ENCODE data around the gene AFAP1. TPM values are rescaled to one million over a fixed set of nuclear protein-coding genes. Genes with fewer than 3 reads are reported as not detected.

AFAP1 gene
- total RNA-seq, 1 donor from 2014 or later, result 57.6 TPM

- Mint-ChIP-seq H3K36me3 (ENCODE audit: low read depth) (peaks cover 35% of the 10 kb centered on the region), H3K27ac (no peak overlapping the region), H3K4me1 (ENCODE audit: low read depth) (peaks cover 7% of the 10 kb centered on the region), H3K9me3 (no peaks in the 10 kb centered on the region), H3K4me3 (ENCODE audit: low read depth) (no peak overlapping the region), H3K27me3 (ENCODE audit: low read depth) (no peaks in the 10 kb centered on the region)
- intact Hi-C loops (cut with micrococcal nuclease), result no loop called here
- DNase-seq (ENCODE audit: low spot score), result no peak
These were observed 140.4 kb downstream of the AFAP1 start for GRCh38 chr4:7799306-7799705.

GRCh38 chr4:7798178-7798995 is 141.3 kb downstream of the AFAP1 start:
- Mint-ChIP-seq H3K27ac (no peak overlapping the region), H3K27me3 (ENCODE audit: low read depth) (no peaks in the 10 kb centered on the region)
- no peak for DNase-seq (ENCODE audit: low spot score)

GRCh38 chr4:7797330-7797729 is 142.3 kb downstream of the AFAP1 start:
- H3K27ac Mint-ChIP-seq, result no peak overlapping the region
- H3K4me3 Mint-ChIP-seq (ENCODE audit: low read depth), result no peak overlapping the region
- intact Hi-C loops (cut with micrococcal nuclease), result no loop called here
- H3K27me3 Mint-ChIP-seq (ENCODE audit: low read depth), result no peaks in the 10 kb centered on the region
- H3K36me3 Mint-ChIP-seq (ENCODE audit: low read depth), result peaks cover 39% of the 10 kb centered on the region
- no peak for DNase-seq (ENCODE audit: low spot score)
- no peaks in the 10 kb centered on the region for H3K9me3 Mint-ChIP-seq
- peaks cover 7% of the 10 kb centered on the region for H3K4me1 Mint-ChIP-seq (ENCODE audit: low read depth)

More at GRCh38 chr4:7798178-7798995, 141.3 kb downstream of the AFAP1 start:
- Mint-ChIP-seq H3K9me3 (no peaks in the 10 kb centered on the region), H3K36me3 (ENCODE audit: low read depth) (peaks cover 35% of the 10 kb centered on the region), H3K4me1 (ENCODE audit: low read depth) (peaks cover 7% of the 10 kb centered on the region), H3K4me3 (ENCODE audit: low read depth) (no peak overlapping the region)
- intact Hi-C loops (cut with micrococcal nuclease), result no loop called here

- Mint-ChIP-seq H3K9me3 (no peaks in the 10 kb centered on the region), H3K36me3 (ENCODE audit: low read depth) (peaks cover 39% of the 10 kb centered on the region), H3K27ac (no peak overlapping the region), H3K4me1 (ENCODE audit: low read depth) (peaks cover 4% of the 10 kb centered on the region), H3K4me3 (ENCODE audit: low read depth) (no peak overlapping the region), H3K27me3 (ENCODE audit: low read depth) (no peaks in the 10 kb centered on the region)
- intact Hi-C loops (cut with micrococcal nuclease), result no loop called here
- DNase-seq (ENCODE audit: low spot score), result no peak
These were observed 143.7 kb downstream of the AFAP1 start for GRCh38 chr4:7795983-7796382.

- Mint-ChIP-seq H3K4me1 (ENCODE audit: low read depth) (peaks cover 4% of the 10 kb centered on the region), H3K27ac (no peak overlapping the region), H3K4me3 (ENCODE audit: low read depth) (no peak overlapping the region), H3K27me3 (ENCODE audit: low read depth) (no peaks in the 10 kb centered on the region), H3K36me3 (ENCODE audit: low read depth) (peaks cover 19% of the 10 kb centered on the region), H3K9me3 (no peaks in the 10 kb centered on the region)
- intact Hi-C loops (cut with micrococcal nuclease), result no loop called here
- DNase-seq (ENCODE audit: low spot score), result no peak
These were observed 146.5 kb downstream of the AFAP1 start for GRCh38 chr4:7793186-7793585.

- Mint-ChIP-seq H3K27ac (no peak overlapping the region), H3K4me3 (ENCODE audit: low read depth) (no peak overlapping the region), H3K27me3 (ENCODE audit: low read depth) (no peaks in the 10 kb centered on the region), H3K36me3 (ENCODE audit: low read depth) (peaks cover 16% of the 10 kb centered on the region), H3K9me3 (no peaks in the 10 kb centered on the region), H3K4me1 (ENCODE audit: low read depth) (peaks cover 4% of the 10 kb centered on the region)
- DNase-seq (ENCODE audit: low spot score), result no peak
- intact Hi-C loops (cut with micrococcal nuclease), result no loop called here
These were observed 147.0 kb downstream of the AFAP1 start for GRCh38 chr4:7792616-7793015.

DNA sequence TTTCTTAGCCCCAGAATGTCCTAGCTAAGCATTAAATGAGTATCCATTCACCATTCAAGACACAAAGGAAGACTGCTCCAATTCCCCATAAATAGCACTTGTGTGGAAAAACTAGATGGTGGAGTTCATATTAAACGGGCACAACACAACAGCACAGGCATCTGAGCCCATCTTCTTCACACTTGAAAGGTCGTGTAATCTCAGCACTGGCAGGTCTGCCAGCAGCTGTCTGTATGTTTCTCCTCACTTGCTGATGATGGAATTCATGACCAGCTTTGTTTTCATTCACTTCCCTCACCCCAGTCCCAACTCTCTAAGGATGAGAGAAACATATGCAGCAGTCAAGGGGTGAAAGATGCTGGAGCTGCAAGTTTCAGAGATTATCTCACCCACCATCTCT is 148.7 kb downstream of the AFAP1 start:
- no peak for DNase-seq (ENCODE audit: low spot score)
- peaks cover 12% of the 10 kb centered on the region for H3K36me3 Mint-ChIP-seq (ENCODE audit: low read depth)
- no peak overlapping the region for H3K27ac Mint-ChIP-seq
- no peaks in the 10 kb centered on the region for H3K27me3 Mint-ChIP-seq (ENCODE audit: low read depth)
- H3K9me3 Mint-ChIP-seq, result no peaks in the 10 kb centered on the region
- intact Hi-C loops (cut with micrococcal nuclease), result no loop called here
- H3K4me3 Mint-ChIP-seq (ENCODE audit: low read depth), result no peak overlapping the region
- peaks cover 6% of the 10 kb centered on the region for H3K4me1 Mint-ChIP-seq (ENCODE audit: low read depth)

GRCh38 chr4:7790023-7790422 is 149.6 kb downstream of the AFAP1 start:
- Mint-ChIP-seq H3K4me1 (ENCODE audit: low read depth) (peaks cover 10% of the 10 kb centered on the region), H3K36me3 (ENCODE audit: low read depth) (peaks cover 22% of the 10 kb centered on the region), H3K27ac (no peak overlapping the region), H3K9me3 (no peaks in the 10 kb centered on the region), H3K4me3 (ENCODE audit: low read depth) (no peak overlapping the region), H3K27me3 (ENCODE audit: low read depth) (no peaks in the 10 kb centered on the region)
- intact Hi-C loops (cut with micrococcal nuclease), result no loop called here
- DNase-seq (ENCODE audit: low spot score), result no peak

DNA sequence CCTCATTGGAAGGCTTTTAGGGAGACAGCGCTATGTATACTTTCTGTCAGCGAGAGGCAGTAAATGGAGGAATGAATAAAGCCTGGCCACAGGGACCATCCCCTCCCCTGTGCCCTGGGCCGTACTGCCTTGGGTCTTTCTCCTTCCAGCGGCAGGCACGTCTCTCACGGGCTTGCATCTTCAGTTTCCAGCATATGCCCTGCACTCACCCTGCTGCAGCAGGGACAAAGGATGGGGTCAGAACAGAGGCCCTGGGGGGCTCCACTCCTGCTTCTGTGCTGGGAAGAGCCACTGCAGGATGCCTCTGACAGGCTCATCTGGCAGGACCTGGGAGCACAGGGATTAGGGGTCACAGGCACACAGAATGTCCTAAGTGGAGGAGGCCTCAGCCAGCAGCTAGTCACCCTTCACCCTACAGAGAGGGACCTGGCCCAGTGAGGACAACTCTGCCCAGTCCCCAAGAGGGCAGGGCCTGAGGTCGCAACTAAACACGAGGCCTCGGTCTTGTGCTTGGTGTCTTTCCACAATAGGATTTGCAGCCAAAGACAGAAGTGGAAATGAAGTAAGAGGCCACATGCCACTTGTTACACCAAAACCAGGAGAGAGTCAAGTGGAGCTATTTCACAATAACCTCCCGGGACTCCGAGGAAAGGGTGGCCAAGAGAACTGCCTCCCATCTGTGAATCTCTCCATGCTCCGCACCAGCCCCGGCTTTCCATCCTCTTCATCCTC is 150.8 kb downstream of the AFAP1 start:
- no peaks in the 10 kb centered on the region for H3K9me3 Mint-ChIP-seq

GRCh38 chr4:7788193-7788592 is 151.5 kb downstream of the AFAP1 start:
- Mint-ChIP-seq H3K27me3 (ENCODE audit: low read depth) (no peaks in the 10 kb centered on the region), H3K27ac (no peak overlapping the region), H3K9me3 (no peaks in the 10 kb centered on the region), H3K4me3 (ENCODE audit: low read depth) (no peak overlapping the region), H3K36me3 (ENCODE audit: low read depth) (peaks cover 29% of the 10 kb centered on the region), H3K4me1 (ENCODE audit: low read depth) (peaks cover 12% of the 10 kb centered on the region)
- DNase-seq (ENCODE audit: low spot score), result no peak
- intact Hi-C loops (cut with micrococcal nuclease), result no loop called here

More for the DNA sequence above, 150.8 kb downstream of the AFAP1 start:
- H3K4me1 Mint-ChIP-seq (ENCODE audit: low read depth), result peaks cover 12% of the 10 kb centered on the region
- H3K27ac Mint-ChIP-seq, result no peak overlapping the region
- DNase-seq (ENCODE audit: low spot score), result no peak
- intact Hi-C loops (cut with micrococcal nuclease), result no loop called here
- H3K4me3 Mint-ChIP-seq (ENCODE audit: low read depth), result no peak overlapping the region
- peaks cover 25% of the 10 kb centered on the region for H3K36me3 Mint-ChIP-seq (ENCODE audit: low read depth)
- H3K27me3 Mint-ChIP-seq (ENCODE audit: low read depth), result no peaks in the 10 kb centered on the region

DNA sequence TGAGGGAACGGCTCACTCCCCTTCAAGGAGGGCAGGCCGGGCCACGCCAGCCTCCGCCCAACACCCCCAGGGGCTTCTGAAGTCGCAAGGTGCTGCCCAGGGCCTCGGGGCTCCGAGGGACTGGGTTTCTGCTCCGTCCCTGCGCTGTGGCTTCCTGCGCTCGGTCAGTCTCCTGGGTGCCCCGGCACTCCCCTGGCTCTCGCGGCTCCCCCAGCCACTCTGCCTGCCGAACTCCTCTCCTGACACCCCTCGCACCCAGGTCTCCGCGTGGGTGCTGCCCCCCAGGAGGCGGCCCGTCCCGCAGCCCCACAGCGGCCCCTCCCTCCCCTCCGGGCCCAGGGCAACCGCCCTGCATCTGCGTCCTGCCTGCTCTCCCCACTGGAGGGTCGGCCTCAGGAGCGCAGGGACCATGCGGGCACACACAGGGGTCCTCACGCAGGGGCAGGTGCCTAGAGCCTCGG is 151.9 kb downstream of the AFAP1 start:
- Mint-ChIP-seq H3K27me3 (ENCODE audit: low read depth) (no peaks in the 10 kb centered on the region), H3K4me1 (ENCODE audit: low read depth) (peaks cover 14% of the 10 kb centered on the region), H3K9me3 (no peaks in the 10 kb centered on the region), H3K36me3 (ENCODE audit: low read depth) (peaks cover 29% of the 10 kb centered on the region), H3K4me3 (ENCODE audit: low read depth) (no peak overlapping the region), H3K27ac (no peak overlapping the region)
- intact Hi-C loops (cut with micrococcal nuclease), result no loop called here
- no peak for DNase-seq (ENCODE audit: low spot score)

GRCh38 chr4:7787067-7787466 is 152.6 kb downstream of the AFAP1 start:
- Mint-ChIP-seq H3K36me3 (ENCODE audit: low read depth) (peaks cover 23% of the 10 kb centered on the region), H3K27me3 (ENCODE audit: low read depth) (no peaks in the 10 kb centered on the region), H3K4me3 (ENCODE audit: low read depth) (no peak overlapping the region), H3K27ac (no peak overlapping the region), H3K9me3 (no peaks in the 10 kb centered on the region), H3K4me1 (ENCODE audit: low read depth) (peaks cover 16% of the 10 kb centered on the region)
- no peak for DNase-seq (ENCODE audit: low spot score)
- intact Hi-C loops (cut with micrococcal nuclease), result no loop called here

DNA sequence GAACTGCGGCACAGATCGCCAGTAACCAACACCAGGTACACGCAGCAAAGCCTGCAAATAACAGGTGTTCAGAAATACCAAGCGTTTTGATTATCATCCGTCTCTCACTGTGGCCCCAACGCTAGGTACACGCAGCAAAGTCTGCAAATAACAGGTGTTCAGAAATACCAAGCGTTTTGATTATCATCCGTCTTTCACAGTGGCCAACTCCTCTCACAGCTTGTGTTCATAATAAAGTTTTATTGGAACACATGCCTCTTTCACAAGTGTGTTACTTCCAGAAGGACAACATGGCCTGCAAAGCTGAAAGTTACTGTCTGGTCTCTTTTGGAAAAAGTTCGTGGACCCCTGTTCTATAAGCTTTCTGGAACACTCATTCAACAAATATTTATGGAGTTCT is 153.1 kb downstream of the AFAP1 start:
- Mint-ChIP-seq H3K27me3 (ENCODE audit: low read depth) (no peaks in the 10 kb centered on the region), H3K4me3 (ENCODE audit: low read depth) (no peak overlapping the region), H3K36me3 (ENCODE audit: low read depth) (peaks cover 21% of the 10 kb centered on the region), H3K9me3 (no peaks in the 10 kb centered on the region), H3K27ac (no peak overlapping the region), H3K4me1 (ENCODE audit: low read depth) (peaks cover 21% of the 10 kb centered on the region)
- intact Hi-C loops (cut with micrococcal nuclease), result no loop called here
- no peak for DNase-seq (ENCODE audit: low spot score)

Data from activated T-helper 2 cell treated with anti-CD3 and anti-CD28 coated beads, Interferon-gamma antibody, Interleukin-2, Interleukin-4, amounts not matched to agents 10 μg/mL and 5 μg/mL and 100 μg/mL, durations not matched to agents 14 hours and 24 hours and 36 hours (primary cell).